T1000 (cell line): ENCODE measurements around the gene MRPL38.

ENCODE experiments used
- DNase-seq: peaks from one replicate; lab custom pipeline; 2025; ENCODE audit warnings: mixed read lengths; lab: John Stamatoyannopoulos, UW

MRPL38 gene

GRCh38 chr17:75919611-75920010 lies 14.9 kb upstream of the MRPL38 start:
- DNase-seq = no peak

GRCh38 chr17:75917917-75918445 lies 13.3 kb upstream of the MRPL38 start:
- no peak for DNase-seq

- DNase-seq = no peak
These were observed 12.6 kb upstream of the MRPL38 start for GRCh38 chr17:75917141-75917916.

GRCh38 chr17:75915268-75915667 lies 10.6 kb upstream of the MRPL38 start:
- DNase-seq = no peak

- no peak for DNase-seq
These were observed 10.1 kb upstream of the MRPL38 start for GRCh38 chr17:75914643-75915267.

GRCh38 chr17:75913537-75914210 lies 9.0 kb upstream of the MRPL38 start:
- DNase-seq = no peak

- no peak for DNase-seq
These were observed 6.0 kb upstream of the MRPL38 start for GRCh38 chr17:75910699-75911098.

GRCh38 chr17:75909812-75910274 lies 5.2 kb upstream of the MRPL38 start:
- no peak for DNase-seq

GRCh38 chr17:75909051-75909811 lies 4.5 kb upstream of the MRPL38 start:
- no peak for DNase-seq

- DNase-seq = no peak
These were observed 3.5 kb upstream of the MRPL38 start for GRCh38 chr17:75908201-75908600.

- no peak for DNase-seq
These were observed 1.6 kb upstream of the MRPL38 start for GRCh38 chr17:75906143-75906884.

- DNase-seq = no peak
These were observed 2.3 kb downstream of the MRPL38 start for GRCh38 chr17:75902406-75902805.

GRCh38 chr17:75901727-75902126 lies 3.0 kb downstream of the MRPL38 start:
- no peak for DNase-seq

- no peak for DNase-seq
These were observed 3.8 kb downstream of the MRPL38 start for GRCh38 chr17:75900691-75901533.

- no peak for DNase-seq
These were observed 4.8 kb downstream of the MRPL38 start for GRCh38 chr17:75899767-75900468.

GRCh38 chr17:75899353-75899752 lies 5.3 kb downstream of the MRPL38 start:
- no peak for DNase-seq

- no peak for DNase-seq
These were observed 5.9 kb downstream of the MRPL38 start for GRCh38 chr17:75898791-75899190.

GRCh38 chr17:75898065-75898464 lies 6.6 kb downstream of the MRPL38 start:
- no peak for DNase-seq

GRCh38 chr17:75897160-75898019 lies 7.3 kb downstream of the MRPL38 start:
- DNase-seq = no peak
